Endothelial cell of umbilical vein (primary cell): ENCODE results near the gene COL23A1. TPM values are rescaled to one million over a fixed set of nuclear protein-coding genes. Genes with fewer than 3 reads are reported as not detected.

Experiments used
- BruUV-seq: library from RNA; stranded (reverse); fragments of 400-500 nt; replicated peaks from 2 replicates; lab custom pipeline; 2021; lab: Mats Ljungman, UMichigan
- CTCF ChIA-PET: fragments of 300-600, 350-600 bp; sonication (Branson Sonifier 250); formaldehyde crosslinking; loops from one replicate; lab custom pipeline; 2021; ENCODE audit warnings: antibody characterized with exemption, inconsistent platforms; lab: Charles Lee
- POLR2A ChIA-PET: fragments of 300-600, 350-600 bp; sonication (Branson Sonifier 250); formaldehyde crosslinking; loops from one replicate; lab custom pipeline; 2021; ENCODE audit warnings: antibody characterized with exemption, inconsistent platforms; lab: Charles Lee
- DNase-seq: peaks from one replicate; pipeline ENCODE4 v3.0.0-alpha.2; 2011; ENCODE audit warnings: low read depth, low spot score
- FAIRE-seq: peaks from 2 replicates; lab custom pipeline; 2011; peaks lifted over from hg19 to GRCh38; lab: Jason Lieb, UNC
- H2AFZ ChIP-seq: 2 replicates; pipeline ENCODE4 v1.6.0; 2012; ENCODE audit warnings: low read depth, low read length, control low read depth, inconsistent platforms
- H3K27ac ChIP-seq: 2 replicates; pipeline ENCODE4 v1.5.1; 2011; ENCODE audit warnings: low read depth, mild to moderate bottlenecking, control low read depth, low read length, moderate library complexity; ENCODE audit not compliant: insufficient read depth
- H3K27me3 ChIP-seq, 2 experiments: 2 replicates each; pipeline versions ENCODE4 v1.6.0 to v1.6.1; 2011; ENCODE audit warnings: low read length in 2 of 2, mixed read lengths in 1 of 2; ENCODE audit not compliant: control insufficient read depth in 2 of 2, insufficient read depth in 2 of 2
- H3K36me3 ChIP-seq, 2 experiments: 2 replicates in 1 of 2; 3 replicates in 1 of 2; pipeline ENCODE4 v1.5.1; 2011; ENCODE audit warnings: low read length in 2 of 2, mild to moderate bottlenecking in 1 of 2, moderate library complexity in 1 of 2; ENCODE audit not compliant: control insufficient read depth in 2 of 2, insufficient read depth in 2 of 2; ENCODE audit errors: extremely low read depth in 1 of 2
- H3K4me1 ChIP-seq: 3 replicates; pipeline ENCODE4 v1.5.1; 2011; ENCODE audit warnings: mild to moderate bottlenecking, low read length; ENCODE audit not compliant: control insufficient read depth, insufficient read depth; ENCODE audit errors: extremely low read depth
- H3K4me2 ChIP-seq: 2 replicates; pipeline ENCODE4 v1.6.1; 2011; ENCODE audit warnings: low read length, control low read depth, mixed read lengths; ENCODE audit not compliant: insufficient read depth
- H3K4me3 ChIP-seq, 3 experiments: fragments of 200-600 bp in 1 of 3; sonication (generic), shearing (Covaris generic) in 1 of 3; replicated peaks in 1 of 3; 2 replicates each; pipeline ENCODE4 v1.5.1; 2011 to 2016; ENCODE audit warnings: control low read depth in 3 of 3, low read length in 3 of 3, mild to moderate bottlenecking in 2 of 3, inconsistent platforms in 1 of 3, low read depth in 1 of 3, moderate library complexity in 1 of 3; ENCODE audit not compliant: insufficient read depth in 1 of 3
- H3K79me2 ChIP-seq: 2 replicates; pipeline ENCODE4 v1.6.0; 2012; ENCODE audit warnings: low read length, inconsistent platforms; ENCODE audit not compliant: control insufficient read depth, insufficient read depth
- H3K9ac ChIP-seq: replicated peaks from 2 replicates; pipeline ENCODE3; 2011; ENCODE audit warnings: low read length, control low read depth; ENCODE audit not compliant: insufficient read depth; ENCODE audit errors: extremely low read depth
- H3K9me1 ChIP-seq: replicated peaks from 3 replicates; pipeline ENCODE4 v1.6.0; 2011; ENCODE audit warnings: mild to moderate bottlenecking, low read length; ENCODE audit not compliant: control insufficient read depth, insufficient read depth; ENCODE audit errors: extremely low read depth
- H3K9me3 ChIP-seq: replicated peaks from 2 replicates; pipeline ENCODE4 v1.5.1; 2012; ENCODE audit warnings: low read length, inconsistent platforms; ENCODE audit not compliant: control insufficient read depth, insufficient read depth
- H4K20me1 ChIP-seq: replicated peaks from 2 replicates; pipeline ENCODE3; 2011; ENCODE audit warnings: mild to moderate bottlenecking, low read length; ENCODE audit not compliant: control insufficient read depth, insufficient read depth; ENCODE audit errors: extremely low read depth
- CTCF ChIP-seq, 2 donors: IDR thresholded peaks; 1 replicate in 1 of 2; 2 replicates in 1 of 2; pipeline ENCODE4 v1.5.1; 2011; ENCODE audit warnings: low read length in 2 of 2, mild to moderate bottlenecking in 2 of 2, moderate library complexity in 2 of 2, control low read depth in 1 of 2, inconsistent platforms in 1 of 2, low read depth in 1 of 2; ENCODE audit not compliant: insufficient read depth in 1 of 2; ENCODE audit errors: extremely low read depth in 1 of 2
- EZH2 ChIP-seq: IDR thresholded peaks from 2 replicates; pipeline ENCODE4 v1.6.1; 2012; ENCODE audit warnings: borderline replicate concordance, low read depth, mild to moderate bottlenecking, moderate library complexity, low read length, inconsistent platforms; ENCODE audit not compliant: severe bottlenecking
- FOS ChIP-seq: IDR thresholded peaks from 2 replicates; pipeline ENCODE4 v1.6.1; 2011; ENCODE audit warnings: mild to moderate bottlenecking, low read length, moderate library complexity, borderline replicate concordance; ENCODE audit not compliant: insufficient read depth
- GATA2 ChIP-seq: IDR thresholded peaks from 2 replicates; pipeline ENCODE4 v1.7.0; 2011; ENCODE audit warnings: low read depth, mild to moderate bottlenecking, moderate library complexity, mixed read lengths, low read length; ENCODE audit not compliant: insufficient read length, insufficient read depth
- JUN ChIP-seq: IDR thresholded peaks from 2 replicates; pipeline ENCODE4 v1.6.1; 2011; ENCODE audit warnings: borderline replicate concordance, low read depth; ENCODE audit not compliant: insufficient read length, insufficient read depth
- MAX ChIP-seq: IDR thresholded peaks from 2 replicates; pipeline ENCODE4 v1.6.1; 2011; ENCODE audit not compliant: insufficient read depth, insufficient read length
- MYC ChIP-seq: IDR thresholded peaks from one replicate; pipeline ENCODE4 v1.6.1; 2011; ENCODE audit warnings: mild to moderate bottlenecking, low read depth, low read length
- POLR2A ChIP-seq: IDR thresholded peaks from 2 replicates; pipeline ENCODE4 v1.6.1; 2012; ENCODE audit warnings: low read depth, mild to moderate bottlenecking, control low read depth, low read length
- POLR2AphosphoS5 ChIP-seq: IDR thresholded peaks from 2 replicates; pipeline ENCODE4 v1.6.1; 2012; ENCODE audit warnings: low read depth, mild to moderate bottlenecking, control low read depth, low read length, moderate library complexity; ENCODE audit not compliant: insufficient read depth
- dilution Hi-C: fragments of 300-500 bp; cut with MboI; formaldehyde crosslinking; loops from one replicate; pipeline ENCODE4 v1.15.0; 2019; ENCODE audit warnings: low sequenced_read_pairs; ENCODE audit not compliant: extremely low pct_ligation_motif_present
- intact Hi-C: fragments of 100-400 bp; cut with micrococcal nuclease; formaldehyde crosslinking; loops from one replicate; pipeline ENCODE4 v1.10.0; 2022
- polyA plus RNA-seq, 4 experiments: library from polyadenylated mRNA; depleted of rRNA in 3 of 4; stranded (reverse) in 3 of 4; unstranded in 1 of 4; fragments of >200 nt; gene quantifications; 2 replicates each; pipeline versions ENCODE4 v1.2.1 to v1.2.3, GENCODE V29; 2011 to 2012; ENCODE audit warnings: missing spikeins in 1 of 4
- total RNA-seq: library from RNA; stranded (reverse); gene quantifications from 2 replicates; pipeline ENCODE4 v1.2.3, GENCODE V29; 2021

COL23A1 gene
- total and polyA plus RNA-seq, 2 donors (not counting 3 experiments of a cell fraction or from before 2014, with no cell fraction given), result not detected

GRCh38 chr5:178327446-178327845 lies 262.7 kb downstream of the COL23A1 start:
- Histone ChIP-seq H3K36me3 (no peaks in the 10 kb centered on the region), H4K20me1 (no peaks in the 10 kb centered on the region), H3K9ac (no peak overlapping the region), H3K27me3 (no peaks in the 10 kb centered on the region), H3K79me2 (no peaks in the 10 kb centered on the region), H3K4me2 (no peak overlapping the region), H3K9me3 (no peaks in the 10 kb centered on the region), H3K4me1 (no peaks in the 10 kb centered on the region), H3K9me1 (no peaks in the 10 kb centered on the region), H2AFZ (no peak overlapping the region), H3K27ac (no peak overlapping the region), H3K4me3 (no peak overlapping the region)
- intact Hi-C loops, result no loop called here
- FAIRE-seq (no peak), DNase-seq (no peak)
- ChIA-PET POLR2A (no interaction called here), CTCF (no interaction called here)
- TF ChIP-seq FOS, result no peak
- TF ChIP-seq GATA2, result no peak
- no TSS peak for BruUV-seq
- dilution Hi-C loops, result no loop called here

- H3K4me1 ChIP-seq, result no peaks in the 10 kb centered on the region
- dilution Hi-C loops, result no loop called here
These were observed 263.8 kb downstream of the COL23A1 start for GRCh38 chr5:178326374-178326715.

More at GRCh38 chr5:178326374-178326715, 263.8 kb downstream of the COL23A1 start:
- ChIA-PET CTCF (no interaction called here), POLR2A (no interaction called here)
- intact Hi-C loops, result no loop called here
- TF ChIP-seq GATA2, result no peak
- no peak for TF ChIP-seq MYC
- no peak for TF ChIP-seq MAX
- TF ChIP-seq POLR2A, result no peak
- no peak for TF ChIP-seq FOS
- no peak for TF ChIP-seq CTCF (IDR thresholded peaks at IDR 0.05; ENCODE audit: extremely low read depth in 1 of 2, insufficient read depth in 1 of 2, low read depth in 1 of 2, low read length in 2 of 2)
- no peak for TF ChIP-seq EZH2
- TF ChIP-seq POLR2AphosphoS5, result no peak
- no peak for TF ChIP-seq JUN
- H3K9me3 ChIP-seq, result no peaks in the 10 kb centered on the region
- DNase-seq (no peak), FAIRE-seq (no peak)
- H3K9ac ChIP-seq, result no peak overlapping the region
- no peaks in the 10 kb centered on the region for H3K36me3 ChIP-seq
- no peaks in the 10 kb centered on the region for H4K20me1 ChIP-seq
- no peak overlapping the region for H2AFZ ChIP-seq
- H3K9me1 ChIP-seq, result no peaks in the 10 kb centered on the region
- no peak overlapping the region for H3K4me2 ChIP-seq
- H3K27me3 ChIP-seq, result no peaks in the 10 kb centered on the region
- BruUV-seq, result no TSS peak
- H3K4me3 ChIP-seq, result no peak overlapping the region
- no peaks in the 10 kb centered on the region for H3K79me2 ChIP-seq
- no peak overlapping the region for H3K27ac ChIP-seq
